GM18867 (cell line): Measurements from ENCODE around the gene CINP.
"Not testable (repeated sequence)": the region's sequence is repeated elsewhere in the genome, so short reads cannot be mapped to it uniquely, and the experiment has no call there.

Experiments
- ATAC-seq: cut with Tn5 transposase; IDR thresholded peaks from one replicate; pipeline ENCODE4 v1.9.1; 2021; ENCODE audit warnings: mild to moderate bottlenecking, moderate library complexity; ENCODE audit not compliant: unreplicated experiment

The CINP gene

DNA sequence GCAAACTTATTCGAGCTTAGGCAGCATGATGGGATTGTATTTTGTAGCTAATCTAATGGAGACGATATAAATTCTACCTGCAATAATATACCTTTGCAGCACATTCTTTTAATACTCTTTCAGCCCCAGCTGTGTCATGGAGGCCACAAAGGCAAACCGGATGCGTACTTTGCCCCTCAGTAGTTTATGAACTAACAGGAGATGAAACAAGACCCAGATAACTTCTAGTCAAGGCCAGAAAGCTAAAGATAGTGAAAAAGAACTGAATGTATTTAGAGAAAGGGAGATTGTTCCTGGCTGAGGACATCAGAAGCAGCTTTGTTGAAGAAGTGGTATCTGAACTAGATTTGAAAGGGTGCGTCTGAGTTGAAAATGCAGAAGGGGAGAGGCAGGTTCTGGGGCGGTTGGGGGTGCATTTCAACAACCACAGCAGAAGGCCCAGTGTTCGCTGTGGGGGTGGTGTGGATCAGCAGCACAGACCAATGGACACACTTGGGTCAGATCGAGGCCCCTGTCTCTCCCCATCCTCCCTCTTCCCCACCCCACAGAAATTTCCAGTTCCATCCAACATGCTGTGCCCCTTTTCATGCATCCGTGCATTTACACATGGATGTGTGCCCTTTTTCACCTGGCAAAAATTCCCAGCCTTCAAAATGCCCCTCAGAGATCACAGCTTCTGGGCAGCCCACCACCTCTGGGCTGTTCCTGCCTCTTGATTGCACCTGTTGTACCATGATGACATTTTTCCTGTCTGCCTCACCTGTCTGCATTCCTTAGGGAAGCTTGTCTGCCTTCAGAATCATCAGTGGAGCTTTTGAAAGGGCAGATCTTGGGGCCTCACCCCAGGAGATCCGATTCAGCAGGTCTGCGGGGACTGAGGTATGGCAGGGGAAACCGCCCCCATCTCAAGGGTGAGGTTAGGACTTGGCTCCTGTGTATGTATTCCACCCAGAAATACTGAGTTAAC, 41.0 kb downstream of the CINP start:
- no peak for ATAC-seq

DNA sequence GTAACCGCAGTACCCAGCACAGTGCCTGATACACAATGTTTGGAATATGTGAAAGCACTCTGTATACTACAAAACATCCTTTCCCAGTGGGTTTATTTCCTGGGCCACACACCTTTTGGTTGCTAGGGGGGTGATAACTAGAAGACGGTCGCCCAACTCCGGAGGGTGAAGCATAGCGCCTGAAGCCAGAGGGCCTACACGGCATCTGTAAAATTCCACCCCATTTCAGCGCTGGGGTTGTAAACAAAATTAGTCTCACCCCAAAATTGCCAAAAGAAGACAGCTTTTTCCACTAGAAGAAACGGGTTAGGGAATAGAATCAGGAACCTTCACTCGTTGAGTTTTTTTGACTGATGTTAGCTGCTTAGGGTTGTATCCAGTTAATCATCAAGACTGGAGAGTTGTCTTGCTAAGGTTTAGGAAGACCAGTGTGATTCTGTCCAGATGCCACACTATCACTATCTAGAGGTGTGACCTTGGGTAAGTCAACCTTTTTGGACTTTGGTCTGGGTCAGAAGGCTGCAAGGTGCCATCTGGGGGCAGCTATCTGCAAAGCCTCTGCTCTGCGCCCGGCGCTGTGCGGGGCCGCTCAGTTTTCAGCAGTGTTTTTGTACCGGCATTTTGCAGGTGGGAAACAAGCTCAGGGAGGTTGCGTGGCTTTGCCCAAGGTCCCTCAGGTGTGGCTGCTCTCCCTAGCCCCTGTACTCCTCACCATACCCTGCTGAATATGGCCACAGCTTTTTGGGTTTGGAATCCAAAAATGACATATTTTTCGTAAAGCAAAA, 41.8 kb downstream of the CINP start:
- ATAC-seq: no peak

DNA sequence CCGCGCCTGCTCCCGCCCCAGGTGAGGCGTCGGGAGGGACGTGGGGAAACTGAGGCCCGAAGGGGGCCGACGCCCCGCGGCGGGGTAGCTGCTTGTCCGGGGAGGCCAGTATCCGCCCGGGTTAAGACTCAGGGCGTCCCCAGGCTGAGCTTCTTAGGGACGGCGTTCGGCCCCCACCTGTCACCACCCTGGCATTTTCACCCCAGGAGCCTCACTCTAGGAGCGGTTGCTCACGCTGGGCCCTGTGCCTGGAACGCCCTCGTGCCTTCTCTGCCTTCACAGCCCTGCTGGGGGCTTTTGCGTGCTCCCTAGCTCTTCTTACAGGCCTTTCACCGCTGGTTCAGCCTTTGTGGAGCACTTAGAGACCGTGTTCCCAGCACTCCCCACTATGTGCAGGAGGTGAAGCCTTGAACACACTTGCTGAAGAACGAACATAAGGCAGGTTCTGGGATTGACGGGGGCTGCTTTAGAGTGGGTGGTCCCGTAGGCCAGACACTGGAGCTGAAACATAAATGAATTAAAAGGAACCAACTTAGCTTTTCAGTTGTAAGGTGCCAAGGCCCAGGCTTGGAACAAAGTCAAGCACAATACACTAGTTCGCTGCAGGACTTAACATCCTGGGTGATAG, 42.5 kb downstream of the CINP start:
- peak; percentile 18 for ATAC-seq

- peak; percentile 58 for ATAC-seq
Measured at GRCh38 chr14:102319351-102320032, 43.2 kb downstream of the CINP start, which contains the start of gene ZNF839. Gene ZNF839 (plus strand): TSS chr14:102319746. CDS start chr14:102319766, 20 bp downstream.

- ATAC-seq: no peak
Measured at GRCh38 chr14:102318781-102319276, 43.9 kb downstream of the CINP start.

GRCh38 chr14:102317564-102318248, 45.0 kb downstream of the CINP start:
- ATAC-seq: no peak

DNA sequence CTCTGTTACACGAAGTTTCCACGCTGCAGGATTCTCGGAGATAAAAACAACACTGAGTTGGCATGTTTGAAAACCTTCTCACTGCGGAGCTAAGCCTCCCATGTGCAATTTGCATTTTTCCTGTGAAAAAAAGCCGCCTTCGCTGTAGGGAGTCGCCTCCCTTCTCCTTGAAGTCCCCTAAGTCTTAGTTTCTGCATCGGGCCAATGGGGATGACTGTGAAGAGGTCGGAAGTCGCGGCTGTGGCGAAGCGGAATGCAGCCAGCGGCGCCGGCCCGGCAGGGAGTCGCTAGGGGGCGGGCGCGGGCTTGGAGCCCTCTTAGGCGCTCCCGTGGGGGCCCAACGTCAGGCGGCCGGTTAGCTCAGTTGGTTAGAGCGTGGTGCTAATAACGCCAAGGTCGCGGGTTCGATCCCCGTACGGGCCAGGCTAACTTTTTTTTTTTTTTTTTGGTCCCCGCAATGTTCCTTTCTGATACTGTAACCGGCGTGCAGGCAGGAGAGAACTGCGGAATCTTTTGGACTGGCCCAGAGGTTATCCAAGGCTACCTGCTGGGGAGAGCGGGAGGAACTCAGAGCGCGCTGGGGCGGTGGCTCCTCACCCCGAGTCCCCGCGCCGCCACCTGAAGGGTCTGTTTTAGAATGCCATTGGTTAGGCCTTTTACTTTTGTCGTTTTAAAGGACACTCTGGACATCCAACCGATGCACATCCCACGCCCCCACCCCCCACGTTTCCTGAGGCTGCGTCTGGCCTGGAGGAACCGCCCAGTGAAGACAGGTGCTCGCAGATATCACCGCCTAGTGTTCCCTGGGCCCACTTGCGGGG, 45.7 kb downstream of the CINP start:
- ATAC-seq: peak; percentile 59

DNA sequence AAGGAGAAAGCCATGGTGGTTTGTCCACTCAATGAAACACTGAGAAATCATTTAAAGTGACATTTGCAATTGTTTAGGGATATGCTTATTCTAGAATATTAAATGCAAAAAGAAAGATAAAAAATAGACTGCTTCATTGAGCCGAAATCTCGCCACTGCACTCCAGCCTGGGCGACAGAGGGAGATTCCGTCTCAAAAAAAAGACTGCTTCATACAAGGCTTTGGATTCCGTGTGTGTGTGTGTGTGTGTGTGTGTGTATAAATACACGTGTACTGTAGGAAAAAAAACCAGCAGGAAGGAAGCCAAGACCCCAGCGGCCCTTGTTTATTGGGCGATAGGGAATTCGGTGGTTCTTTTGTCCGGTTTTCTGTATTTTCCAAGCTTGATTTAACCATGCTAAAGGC, 46.4 kb downstream of the CINP start:
- ATAC-seq: no peak

- ATAC-seq: no peak
Measured at GRCh38 chr14:102315121-102315520, 47.6 kb downstream of the CINP start.

DNA sequence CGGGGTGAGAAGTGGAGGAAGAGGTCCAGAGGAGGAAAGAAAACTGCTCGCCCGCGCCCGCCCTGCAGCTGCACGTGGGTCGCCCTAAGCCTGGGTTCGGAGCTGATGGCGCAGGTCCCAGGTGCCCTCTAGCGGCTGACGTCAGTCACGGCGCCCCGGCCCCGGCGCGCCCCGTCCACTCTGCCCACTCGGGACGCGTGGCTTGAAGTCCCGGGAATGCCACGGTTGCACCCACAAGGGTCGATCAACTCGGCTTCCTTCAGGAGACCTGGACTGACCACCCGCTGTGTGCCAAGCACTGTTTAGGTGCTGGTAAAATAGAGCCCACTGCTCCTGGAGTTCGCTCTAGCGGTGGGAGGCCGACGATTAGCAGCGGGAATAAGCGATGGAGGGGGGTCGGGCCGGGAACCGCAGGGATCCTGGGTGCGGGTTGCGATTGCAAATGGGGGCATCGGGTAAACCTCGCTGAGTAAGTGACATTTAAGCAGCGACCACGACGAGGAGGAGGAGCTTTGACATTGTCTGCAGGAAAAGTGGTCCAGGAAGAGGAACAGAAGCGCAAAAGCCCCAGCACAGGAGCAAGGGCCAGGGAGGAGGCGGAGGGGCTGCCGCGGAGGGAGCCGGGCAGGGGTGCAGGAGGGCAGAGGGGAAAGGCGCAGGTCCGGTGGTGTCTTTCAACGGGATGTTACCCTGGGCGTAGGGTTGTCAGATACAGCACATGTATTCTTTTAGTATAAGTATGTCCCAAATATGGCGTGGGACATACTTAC, 48.3 kb downstream of the CINP start:
- ATAC-seq: peak; percentile 62

DNA sequence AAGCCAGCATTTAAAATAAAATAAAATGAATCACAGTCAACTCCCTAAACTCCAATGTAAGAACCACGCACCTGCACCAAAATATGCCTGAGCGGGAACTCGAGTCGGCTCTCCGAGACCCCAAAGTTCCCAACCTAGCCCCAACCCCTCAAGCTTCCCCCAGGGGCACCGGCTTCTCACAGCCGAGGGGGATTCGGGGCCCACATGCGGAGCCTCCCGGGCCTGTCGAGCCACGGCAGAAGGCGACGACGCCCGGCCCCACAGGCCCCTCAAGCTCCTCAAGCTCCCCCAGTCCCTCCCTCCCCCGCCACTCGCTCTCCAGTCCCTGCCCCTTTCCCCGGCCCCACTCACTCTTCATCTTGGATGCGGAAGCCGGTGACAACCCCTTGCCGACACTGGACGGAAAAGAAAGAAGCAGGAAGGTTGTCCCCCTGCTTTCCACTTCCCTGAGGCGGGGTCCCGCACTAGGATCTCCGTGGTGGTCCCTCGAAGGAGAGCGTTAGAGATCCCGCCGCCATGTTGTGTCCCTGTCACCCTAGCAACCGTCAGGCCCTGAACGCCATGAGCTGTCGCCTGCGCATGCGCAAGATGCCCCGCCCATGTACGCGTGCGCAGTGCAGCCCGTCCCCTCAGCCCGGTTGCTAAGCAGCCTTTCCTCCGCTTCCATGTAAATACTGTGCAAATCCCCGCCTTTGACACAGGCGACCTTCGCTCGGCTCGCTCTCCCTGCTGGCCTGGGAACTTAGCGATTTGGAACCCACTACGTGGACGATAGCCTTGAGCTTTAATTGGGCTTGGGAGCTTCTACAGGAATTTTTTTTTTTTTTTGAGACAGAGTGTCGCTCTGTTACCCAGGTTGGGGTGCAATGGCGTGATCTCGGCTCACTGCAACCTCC, 57.8 kb downstream of the CINP start, which contains the start of gene MOK:
Gene MOK, minus strand, starts transcription at position 554 of the 896 bp plus-strand sequence. Its CDS starts 196 bp downstream, at position 358.
- peak; percentile 90 for ATAC-seq

DNA sequence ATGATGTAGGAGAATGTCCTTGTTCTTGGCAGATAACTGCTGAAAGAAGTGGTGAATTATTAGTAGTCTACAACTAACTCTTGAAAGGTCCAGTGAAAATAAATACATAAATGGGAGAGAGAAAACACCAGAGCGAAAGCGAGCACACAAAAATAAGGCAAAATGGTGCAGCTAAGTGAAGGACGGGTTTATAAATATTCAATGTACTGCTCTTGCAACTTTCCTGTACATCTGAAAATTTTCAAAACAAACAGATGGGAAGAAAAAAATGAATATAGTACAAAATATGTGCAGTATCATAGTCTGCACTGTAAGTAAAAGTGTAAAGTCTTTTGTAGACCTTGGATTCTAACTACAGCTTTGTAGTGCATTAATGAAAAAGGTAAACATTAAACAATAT, 59.0 kb downstream of the CINP start:
- ATAC-seq: no peak

GRCh38 chr14:102298303-102299070, 64.2 kb downstream of the CINP start:
- ATAC-seq: not testable (repeated sequence)
